HG03066 (cell line): ENCODE measurements around the gene ABHD16B.
A peak's percentile ranks its signal among the peaks of the same experiment; 100 is the strongest.
"Not testable (repeated sequence)": the region's sequence is repeated elsewhere in the genome, so short reads cannot be mapped to it uniquely, and the experiment has no call there.

Experiments
- ATAC-seq: cut with Tn5 transposase; IDR thresholded peaks from one replicate; pipeline ENCODE4 v1.9.1; 2021; ENCODE audit warnings: low read depth; ENCODE audit not compliant: unreplicated experiment

The ABHD16B gene

DNA sequence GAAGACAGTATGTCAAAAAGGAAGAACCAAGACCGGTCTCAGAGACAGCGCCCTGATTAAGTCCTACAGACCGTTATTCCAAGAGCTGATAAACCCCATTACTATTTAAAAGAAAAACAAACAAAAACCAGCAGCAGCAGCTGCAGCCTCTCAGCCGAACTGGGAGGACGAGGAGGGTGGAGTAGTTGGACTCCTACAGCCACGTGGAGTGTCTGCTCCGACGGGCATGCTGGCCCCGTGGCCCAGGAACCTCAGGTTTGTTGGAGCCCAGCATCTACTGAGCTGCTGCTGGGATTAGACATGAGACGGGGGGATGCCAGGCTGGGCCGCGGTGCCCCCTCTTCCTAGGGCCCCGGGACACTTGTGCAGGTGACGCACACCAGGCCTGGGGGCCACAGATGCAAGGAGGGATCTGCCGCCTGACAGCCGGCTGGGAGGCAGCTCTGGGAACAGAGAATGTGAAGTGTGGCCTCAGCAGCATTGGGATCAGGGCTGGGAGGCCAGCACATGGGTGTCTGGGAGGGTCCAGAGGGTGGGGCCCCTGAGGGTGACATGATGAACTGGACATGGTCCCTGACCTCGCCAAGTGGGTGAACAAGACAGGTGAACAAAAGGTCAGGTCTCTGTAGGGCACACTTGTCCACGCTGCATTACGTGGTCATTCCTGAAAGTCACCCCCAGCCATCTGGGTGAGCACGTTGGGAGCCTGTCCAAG is 27.4 kb upstream of the ABHD16B start:
- ATAC-seq = no peak

DNA sequence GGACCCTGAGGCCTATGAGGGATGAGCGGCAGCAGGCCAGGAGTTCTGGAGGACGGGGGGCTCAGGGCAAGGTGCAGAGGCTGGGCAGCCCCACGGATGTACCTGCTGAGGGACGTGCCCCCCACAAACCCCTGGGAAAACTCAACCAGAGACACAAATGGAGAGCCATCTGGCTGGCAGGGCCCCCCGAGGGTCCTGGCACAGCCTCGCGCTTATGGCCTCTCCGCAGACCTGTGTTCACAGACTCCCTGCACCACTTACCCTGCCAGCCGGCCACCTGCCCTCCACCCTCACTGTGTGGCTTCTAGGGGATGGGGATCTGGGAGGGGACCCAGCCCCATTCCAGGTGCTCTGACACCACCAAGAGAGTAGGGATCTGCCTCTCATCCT is 26.8 kb upstream of the ABHD16B start:
- ATAC-seq = no peak

DNA sequence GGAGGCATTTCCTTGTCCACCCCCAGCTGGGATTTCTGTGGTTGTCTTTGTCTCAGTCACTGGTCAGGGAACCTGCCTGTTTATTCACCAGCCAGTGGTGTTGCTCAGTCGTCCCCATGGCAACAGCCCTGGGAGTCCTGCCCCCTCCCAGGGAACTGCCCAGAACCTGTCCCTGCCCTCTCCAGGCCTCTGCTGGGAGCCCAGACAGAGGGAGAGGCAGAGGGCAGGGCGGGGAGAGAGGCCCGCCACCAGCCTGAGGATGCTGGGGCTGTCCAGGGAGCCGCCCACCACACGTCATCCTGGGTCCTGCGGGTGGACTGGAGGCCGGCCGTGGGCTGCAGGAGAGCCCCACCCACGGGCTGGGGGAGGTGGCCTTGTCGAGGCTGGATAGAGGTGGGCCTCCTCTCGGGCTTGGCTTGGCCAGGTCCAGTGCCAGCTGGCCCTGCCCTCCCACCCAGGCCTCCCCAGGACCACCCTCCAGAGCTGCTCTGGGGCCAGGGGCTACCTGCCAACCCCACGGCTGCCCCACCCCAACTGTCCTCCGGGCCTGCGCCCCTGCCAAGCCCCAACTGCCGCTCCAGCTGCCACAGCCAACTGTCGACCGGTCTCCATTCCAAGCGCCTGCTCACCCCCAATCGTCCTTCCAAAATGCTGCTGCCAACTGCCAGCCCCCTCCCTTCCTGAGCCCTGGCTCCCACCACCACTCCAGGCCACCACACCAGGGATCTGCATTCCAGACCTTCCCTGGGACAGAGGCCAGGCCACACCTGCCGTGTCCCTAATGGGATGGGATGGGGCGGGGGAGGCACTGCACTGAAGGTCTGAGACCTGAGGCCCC is 26.1 kb upstream of the ABHD16B start:
- ATAC-seq = no peak

DNA sequence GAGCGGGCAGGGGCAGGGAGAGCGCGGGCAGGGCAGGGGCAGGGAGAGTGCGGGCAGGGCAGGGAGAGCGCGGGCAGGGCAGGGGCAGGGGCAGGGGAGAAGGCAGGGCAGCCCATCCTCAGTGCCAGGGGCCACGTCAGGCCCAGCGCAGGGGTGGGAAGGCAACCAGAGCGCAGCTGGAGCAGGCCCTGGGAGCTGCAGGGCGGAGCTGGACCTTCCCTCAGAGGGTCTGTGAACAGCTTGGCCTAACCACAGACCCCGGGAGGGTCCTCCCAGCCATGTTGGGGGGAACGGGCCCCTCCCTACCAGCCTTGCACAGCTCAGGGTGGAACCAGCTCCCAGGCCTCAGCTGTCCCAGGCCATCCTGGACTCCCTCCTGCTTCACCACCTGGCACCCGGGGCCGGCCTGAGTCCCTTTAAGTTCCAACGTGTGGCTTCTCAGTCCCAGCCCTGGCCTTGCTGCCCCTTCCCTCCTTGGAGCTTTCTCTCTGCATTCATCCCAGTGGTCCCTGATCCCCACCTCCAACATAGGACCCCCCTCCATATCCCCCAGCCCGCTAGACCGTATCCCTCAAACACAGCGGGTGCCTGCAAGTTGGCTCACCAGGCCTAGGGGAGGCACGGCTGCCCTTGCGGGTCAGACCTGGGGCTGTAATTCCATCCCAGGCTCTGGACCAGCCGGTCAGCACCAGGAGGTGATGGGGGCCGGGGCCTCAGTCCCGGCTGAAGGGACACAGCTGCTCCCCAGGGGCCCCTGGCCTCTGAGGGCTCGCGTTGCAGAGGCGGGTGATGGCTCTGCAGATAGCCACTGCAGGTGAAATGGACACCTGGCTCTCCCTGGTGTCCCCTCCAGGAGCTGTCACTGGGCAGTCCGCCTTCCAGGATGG is 24.6 kb upstream of the ABHD16B start:
- no peak for ATAC-seq

DNA sequence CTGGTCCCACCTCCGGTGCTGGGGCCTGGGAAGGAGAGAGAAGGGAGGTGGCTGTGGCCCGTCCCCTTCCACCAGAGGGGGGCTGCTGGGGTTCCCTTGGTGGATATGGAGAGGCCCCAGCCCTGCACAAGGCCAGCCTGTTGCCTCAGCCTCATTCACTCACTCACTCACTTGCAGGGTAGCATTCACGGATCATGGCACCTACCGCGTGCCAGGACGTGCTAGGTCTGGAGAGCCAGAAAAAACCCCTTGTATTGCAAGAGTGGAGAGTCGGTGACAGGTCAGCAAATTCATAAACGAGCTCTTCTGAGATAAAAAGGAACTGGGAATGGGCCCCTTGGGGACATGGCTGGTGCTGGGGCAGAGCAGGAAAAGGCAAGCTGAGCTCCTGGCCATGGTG is 23.8 kb upstream of the ABHD16B start:
- ATAC-seq = no peak

DNA sequence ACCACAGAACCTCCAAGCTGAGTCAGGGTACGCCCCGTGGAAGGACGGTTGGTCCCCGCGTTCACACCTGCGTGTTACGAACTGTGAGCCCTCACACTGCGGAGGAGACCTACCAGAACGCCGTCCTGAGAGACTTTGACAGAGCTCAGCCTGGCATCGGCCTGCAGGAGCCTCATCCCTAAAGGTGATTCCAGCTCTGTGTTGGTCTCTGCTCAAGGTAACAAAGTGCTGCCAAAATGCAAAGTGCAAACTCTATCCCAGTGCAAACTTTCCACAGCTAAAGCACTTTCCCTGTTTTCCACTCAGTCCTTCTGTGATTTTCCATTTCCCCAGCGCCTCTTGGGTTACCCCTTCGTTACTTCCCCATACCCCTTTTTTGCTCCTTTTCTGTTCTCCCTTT is 21.7 kb upstream of the ABHD16B start:
- ATAC-seq = no peak

DNA sequence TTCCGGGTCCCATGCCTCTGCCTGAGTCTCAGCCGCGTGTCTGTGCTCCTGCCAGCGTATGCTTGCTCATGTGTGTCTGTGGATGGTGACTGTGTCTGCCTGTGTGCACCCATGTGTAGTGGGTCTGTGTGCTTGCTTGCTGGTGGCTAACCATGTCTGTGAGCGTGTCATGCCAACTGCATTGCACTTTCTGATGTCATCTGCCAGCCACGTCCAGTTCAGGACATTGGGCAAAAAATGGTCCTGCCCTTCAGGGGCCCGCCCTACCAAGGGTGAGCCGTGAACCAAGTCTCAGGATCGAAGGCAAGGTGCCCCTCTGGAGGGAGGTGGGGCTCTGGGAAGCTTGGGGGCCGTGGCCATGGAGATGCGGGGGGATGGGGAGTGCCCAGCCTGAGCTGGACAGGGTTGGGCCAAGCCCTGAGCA is 20.9 kb upstream of the ABHD16B start:
- no peak for ATAC-seq

DNA sequence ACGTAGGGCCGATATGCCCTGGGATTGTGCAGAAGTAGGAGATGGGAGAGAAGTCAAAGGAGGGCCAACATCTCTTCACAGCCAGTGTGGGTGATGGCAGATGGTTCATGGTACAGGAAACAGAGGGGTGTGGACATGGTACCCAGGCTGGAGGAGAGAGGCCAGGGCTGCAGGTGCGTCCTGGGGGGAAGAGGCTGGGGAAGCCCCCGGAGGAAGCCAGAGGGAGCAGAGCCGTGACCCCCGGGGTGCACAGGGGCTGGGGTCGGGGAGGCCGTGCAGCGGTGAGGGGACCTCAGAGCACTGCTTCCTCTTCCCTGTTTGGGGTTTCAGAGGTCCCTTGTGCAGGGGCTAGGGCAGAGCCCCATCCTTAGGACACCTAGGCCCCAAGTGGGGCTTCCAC is 19.0 kb upstream of the ABHD16B start:
- ATAC-seq = no peak

DNA sequence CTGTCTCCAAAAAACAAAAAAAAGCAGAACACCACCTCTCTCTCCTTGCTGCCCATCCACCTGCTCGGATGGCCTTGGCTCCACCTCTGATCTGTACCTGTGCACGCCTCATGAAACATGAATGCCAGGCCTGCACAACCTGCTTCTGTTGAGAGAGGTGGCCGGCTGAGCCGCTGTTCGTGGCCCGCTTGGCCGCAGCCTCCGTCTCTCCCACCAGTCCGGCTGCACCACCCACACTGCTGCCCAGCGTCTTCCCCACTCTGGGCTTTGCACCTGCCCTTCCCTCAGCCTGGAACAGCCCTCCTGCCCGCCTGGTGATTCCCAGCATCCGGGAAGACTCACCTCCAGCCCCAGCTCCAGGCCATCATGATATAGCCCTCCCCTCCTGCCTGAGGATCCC is 18.1 kb upstream of the ABHD16B start:
- no peak for ATAC-seq

DNA sequence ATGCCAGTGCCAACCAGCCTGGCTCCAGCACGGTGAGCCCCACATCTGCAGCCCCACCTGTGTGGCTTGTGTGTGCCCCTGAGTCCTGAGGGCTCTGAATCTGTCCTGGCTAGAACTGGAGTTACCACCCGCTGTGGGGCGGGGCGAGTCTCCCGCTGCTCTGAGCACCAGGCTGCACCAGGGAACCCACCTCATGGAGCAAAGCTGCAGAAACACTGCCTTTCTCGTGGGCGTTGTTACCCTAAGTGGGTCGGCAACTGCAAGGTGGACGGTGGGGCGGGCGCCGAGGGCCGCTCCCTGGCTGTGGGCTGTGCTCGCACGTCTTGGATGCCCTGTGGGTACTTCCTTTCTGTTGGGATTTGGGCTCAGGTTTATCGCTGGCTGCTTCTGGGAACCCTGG is 17.5 kb upstream of the ABHD16B start:
- ATAC-seq = no peak

DNA sequence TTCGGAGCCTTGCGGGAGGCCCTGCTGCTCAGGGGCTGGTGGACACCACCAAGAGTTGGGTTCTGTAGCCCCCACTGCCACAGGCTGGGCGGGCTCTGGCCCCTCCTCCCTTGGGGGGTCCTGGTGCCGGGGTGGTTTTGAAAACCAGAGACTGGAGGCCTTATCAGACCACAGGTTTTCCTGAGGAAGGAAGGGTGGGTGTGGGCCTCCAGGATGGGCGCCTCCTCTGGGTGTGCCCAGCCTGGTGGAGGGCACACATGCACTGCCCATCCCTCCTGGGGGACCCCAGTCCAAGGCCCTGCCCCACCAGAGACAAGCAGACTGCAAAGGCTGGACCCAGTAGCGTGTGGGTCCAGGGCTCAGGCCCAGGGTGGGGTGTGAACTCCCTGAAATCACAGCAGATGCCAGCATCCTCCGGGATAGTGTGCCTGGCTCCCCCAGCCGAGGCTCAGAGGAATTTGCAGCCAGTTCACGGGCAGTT is 16.7 kb upstream of the ABHD16B start:
- no peak for ATAC-seq

DNA sequence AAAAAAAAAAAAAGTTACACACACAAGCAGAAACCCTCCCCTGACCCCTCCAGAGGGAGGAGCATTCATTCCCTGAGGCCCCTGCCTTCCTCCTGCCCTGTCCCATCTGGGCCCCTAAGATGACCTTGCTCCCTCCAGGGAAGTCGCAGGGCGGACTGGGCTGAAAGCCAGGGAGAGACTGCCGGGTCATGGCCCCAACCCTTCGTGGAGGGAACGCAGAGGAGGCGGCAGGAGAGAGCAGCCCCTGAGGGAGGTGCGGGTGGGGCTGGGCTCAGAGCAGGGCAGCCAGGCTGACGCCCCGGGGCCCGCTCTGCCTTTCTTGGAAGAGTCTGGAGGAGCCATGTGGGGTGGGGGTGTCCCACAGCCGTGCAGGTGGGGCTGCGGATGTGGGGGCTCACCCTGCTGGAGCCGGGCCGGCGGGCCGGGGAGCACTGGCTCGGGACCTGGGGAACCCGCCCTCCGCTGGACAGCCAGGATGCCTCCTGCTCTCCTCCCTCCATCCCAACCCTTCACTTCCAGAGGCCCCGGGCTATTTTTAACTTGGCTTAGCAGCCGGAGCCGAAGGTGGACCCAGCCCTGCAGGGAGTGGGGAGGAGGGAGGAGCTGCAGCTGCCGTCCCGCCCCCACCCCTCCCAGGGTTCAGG is 15.0 kb upstream of the ABHD16B start:
- ATAC-seq = no peak

DNA sequence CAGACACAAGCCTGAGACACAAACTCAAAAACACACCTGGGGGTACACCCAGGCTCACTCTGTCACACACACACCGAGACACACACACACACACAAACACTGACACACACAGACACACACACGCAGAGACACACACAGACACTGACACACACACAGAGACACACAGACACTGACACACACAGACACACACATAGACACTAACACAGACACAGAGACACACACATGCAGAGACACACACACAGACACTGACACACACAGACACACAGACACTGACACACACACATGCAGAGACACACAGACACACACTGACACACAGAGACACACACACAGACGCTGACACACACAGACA is 14.4 kb upstream of the ABHD16B start:
- ATAC-seq = no peak

DNA sequence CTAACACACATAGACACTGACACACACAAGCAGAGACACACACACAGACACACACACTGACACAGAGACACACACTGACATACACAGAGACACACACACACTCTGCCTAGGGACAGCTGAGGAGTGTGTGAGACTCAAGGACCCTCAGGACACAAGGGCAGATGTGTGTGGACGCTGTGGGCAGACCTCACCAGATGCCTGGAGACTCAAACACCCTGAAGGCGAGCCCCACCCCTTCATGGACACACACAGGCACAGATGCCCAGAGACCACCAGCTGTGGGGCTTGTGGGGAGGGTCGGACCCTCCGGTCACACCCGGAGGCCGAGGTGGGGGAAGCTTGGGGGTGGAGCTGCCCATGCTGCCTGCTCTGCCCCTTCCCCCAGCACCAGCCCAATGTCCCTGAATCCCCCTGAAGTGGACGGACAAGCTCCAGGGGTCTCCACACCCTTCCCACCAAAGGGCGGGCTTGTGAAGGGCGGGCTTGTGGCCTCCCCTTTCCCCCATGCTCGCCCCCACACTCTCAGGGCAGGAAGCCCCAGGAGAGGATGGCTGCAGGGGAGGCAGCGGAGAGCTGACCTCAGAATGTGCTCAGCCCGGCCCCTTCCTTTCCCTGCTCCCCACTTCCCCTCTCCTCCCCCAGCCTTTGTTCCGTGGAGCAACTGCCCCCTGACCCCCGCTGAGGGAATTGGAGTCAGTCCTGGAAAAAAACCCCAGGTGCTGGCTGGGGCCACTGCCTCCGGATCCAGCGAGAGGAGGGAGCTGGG is 13.9 kb upstream of the ABHD16B start:
- ATAC-seq = no peak

DNA sequence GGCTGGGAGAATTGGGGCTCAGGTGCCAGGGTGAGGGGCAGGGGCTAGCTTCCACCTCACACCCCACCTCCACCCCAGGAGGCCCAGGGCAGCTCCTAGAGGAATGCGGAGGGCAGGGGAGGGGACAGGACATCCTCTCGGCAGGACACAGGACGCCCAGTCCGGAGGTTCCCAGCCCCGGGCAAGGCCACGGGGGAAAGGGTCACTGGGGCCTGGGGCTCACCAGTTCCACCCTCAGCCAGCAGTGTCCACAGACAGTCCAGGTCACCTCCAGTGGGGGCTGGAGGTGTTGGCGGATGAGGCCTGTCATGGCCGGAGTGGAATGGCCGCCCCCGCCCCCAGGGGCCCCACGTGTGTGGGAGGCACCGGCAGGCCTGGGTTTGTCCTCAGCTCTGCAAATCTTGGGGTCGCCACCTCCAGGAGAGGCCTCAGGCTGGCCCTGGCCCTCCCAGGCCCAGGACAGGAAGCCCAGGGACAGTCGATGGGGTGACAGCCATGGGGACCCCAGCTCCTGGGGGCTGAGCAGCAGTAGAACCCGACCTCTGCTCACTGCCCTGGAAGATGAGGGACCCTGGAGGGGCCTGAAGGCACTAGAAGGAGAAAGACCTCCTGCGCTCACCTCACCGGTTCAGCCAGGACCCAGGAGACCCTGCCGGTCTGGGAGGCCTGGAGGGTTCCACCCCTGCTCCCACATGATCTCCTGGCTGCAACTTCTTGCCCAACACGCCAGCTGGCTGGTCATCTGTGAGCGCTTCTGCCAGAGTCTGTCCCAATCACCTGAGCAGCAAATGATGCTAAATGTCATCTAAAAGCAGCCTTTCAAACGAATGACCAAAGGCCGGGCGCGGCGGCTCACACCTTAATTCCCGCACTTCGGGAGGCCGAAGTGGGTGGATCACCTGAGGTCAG is 13.0 kb upstream of the ABHD16B start:
- ATAC-seq = no peak

DNA sequence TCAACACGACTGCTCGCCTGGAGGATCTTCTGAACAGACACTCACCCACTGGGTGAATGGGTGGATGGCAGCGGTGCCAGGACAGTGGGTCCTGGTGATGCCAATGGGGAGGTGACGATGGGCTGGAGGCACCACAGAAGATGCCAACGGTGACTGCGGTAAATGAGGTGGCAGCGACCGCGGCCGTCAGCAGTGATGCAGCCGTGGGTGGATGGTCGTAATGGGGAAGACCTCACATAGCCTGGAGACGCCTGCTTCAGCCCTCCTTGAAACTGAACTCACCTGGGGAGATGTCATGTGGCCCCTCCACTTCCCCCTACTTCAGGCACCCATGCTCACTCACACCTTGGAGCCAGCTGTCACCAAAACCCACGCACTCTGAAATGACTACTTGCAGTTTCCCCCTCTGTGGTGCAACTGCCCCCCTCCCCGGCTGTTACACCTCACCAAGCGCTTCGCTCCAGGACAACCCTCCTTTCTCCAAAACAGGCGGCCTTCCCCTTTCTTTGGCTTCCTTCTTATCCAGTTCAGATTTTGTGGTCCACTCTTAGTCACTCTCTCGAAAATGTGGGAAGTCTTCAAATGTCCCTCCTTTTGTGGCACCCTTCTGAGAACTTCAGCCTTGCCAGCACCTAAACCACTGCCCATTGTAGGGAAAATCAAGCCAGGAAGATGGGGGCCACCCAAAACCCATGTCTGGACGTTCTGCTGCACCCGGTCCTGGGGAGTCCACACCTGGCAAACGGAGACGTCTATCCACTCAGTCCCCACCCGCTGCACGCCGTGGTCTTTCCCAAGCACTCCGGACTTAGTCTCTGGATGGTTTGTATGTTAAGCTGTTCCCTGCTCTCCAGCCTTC is 10.4 kb upstream of the ABHD16B start:
- ATAC-seq = peak; percentile 75

DNA sequence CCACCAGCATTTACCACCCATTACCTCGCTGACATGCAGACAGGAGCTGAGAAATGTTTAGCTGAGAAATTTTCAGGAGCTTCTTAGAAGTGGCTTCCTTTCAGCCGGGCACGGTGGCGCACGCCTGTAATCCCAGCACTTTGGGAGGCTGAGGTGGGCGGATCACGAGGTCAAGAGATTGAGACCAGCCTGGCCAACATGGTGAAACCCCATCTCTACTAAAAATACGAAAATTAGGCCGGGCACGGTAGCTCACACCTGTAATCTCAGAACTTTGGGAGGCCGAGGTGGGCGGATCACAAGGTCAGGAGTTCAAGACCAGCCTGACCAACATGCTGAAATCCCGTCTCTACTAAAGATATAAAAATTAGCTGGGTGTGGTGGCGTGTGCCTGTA is 9.8 kb upstream of the ABHD16B start:
- ATAC-seq = not testable (repeated sequence)

DNA sequence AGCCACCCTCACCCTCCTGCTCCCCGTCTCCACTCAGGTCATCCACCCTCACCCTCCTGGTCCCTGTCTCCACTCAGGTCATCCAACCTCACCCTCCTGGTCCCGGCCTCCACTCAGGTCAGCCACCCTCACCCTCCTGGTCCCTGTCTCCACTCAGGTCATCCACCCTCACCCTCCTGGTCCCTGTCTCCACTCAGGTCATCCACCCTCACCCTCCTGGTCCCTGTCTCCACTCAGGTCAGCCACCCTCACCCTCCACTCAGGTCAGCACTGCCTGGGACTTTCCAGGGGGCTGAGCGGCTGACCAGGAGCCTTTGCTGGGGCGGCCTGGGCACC is 7.6 kb upstream of the ABHD16B start:
- not testable (repeated sequence) for ATAC-seq
